ENCODE measurements around the gene NPR1.

DNA sequence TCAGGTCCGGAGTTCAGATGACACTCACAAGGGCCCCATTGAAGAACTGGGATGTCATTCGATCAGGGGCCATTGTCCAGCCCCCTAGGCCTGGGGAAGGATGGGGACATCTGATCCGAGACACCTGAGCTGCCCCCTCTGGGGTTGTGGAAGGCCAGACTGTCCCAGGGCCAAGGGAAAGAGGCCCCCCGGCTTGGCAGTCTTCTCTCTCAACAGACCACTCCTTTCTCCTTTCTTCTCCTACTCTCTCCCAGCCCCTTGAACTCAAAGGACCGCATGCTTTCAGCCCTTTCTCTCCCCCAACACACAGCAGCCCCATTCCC is 49.2 kb upstream of the NPR1 start:
- TF ChIP-seq, protein P1, sequence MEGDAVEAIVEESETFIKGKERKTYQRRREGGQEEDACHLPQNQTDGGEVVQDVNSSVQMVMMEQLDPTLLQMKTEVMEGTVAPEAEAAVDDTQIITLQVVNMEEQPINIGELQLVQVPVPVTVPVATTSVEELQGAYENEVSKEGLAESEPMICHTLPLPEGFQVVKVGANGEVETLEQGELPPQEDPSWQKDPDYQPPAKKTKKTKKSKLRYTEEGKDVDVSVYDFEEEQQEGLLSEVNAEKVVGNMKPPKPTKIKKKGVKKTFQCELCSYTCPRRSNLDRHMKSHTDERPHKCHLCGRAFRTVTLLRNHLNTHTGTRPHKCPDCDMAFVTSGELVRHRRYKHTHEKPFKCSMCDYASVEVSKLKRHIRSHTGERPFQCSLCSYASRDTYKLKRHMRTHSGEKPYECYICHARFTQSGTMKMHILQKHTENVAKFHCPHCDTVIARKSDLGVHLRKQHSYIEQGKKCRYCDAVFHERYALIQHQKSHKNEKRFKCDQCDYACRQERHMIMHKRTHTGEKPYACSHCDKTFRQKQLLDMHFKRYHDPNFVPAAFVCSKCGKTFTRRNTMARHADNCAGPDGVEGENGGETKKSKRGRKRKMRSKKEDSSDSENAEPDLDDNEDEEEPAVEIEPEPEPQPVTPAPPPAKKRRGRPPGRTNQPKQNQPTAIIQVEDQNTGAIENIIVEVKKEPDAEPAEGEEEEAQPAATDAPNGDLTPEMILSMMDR (IDR thresholded peaks at IDR 0.05 in 4 of 5, conservative IDR thresholded peaks at IDR 0.05 in 1 of 5), result no peak
- TF ChIP-seq POLR2A (IDR thresholded peaks at IDR 0.05), result no peak

Data from gastrocnemius medialis (tissue), 4 donors.